GM18867 (cell line): ENCODE results near the gene RASGRP4.
"Not testable (repeated sequence)": the region's sequence is repeated elsewhere in the genome, so short reads cannot be mapped to it uniquely, and the experiment has no call there.

Source experiments
- ATAC-seq: cut with Tn5 transposase; IDR thresholded peaks from one replicate; pipeline ENCODE4 v1.9.1; 2021; ENCODE audit warnings: mild to moderate bottlenecking, moderate library complexity; ENCODE audit not compliant: unreplicated experiment

Gene RASGRP4, protein sequence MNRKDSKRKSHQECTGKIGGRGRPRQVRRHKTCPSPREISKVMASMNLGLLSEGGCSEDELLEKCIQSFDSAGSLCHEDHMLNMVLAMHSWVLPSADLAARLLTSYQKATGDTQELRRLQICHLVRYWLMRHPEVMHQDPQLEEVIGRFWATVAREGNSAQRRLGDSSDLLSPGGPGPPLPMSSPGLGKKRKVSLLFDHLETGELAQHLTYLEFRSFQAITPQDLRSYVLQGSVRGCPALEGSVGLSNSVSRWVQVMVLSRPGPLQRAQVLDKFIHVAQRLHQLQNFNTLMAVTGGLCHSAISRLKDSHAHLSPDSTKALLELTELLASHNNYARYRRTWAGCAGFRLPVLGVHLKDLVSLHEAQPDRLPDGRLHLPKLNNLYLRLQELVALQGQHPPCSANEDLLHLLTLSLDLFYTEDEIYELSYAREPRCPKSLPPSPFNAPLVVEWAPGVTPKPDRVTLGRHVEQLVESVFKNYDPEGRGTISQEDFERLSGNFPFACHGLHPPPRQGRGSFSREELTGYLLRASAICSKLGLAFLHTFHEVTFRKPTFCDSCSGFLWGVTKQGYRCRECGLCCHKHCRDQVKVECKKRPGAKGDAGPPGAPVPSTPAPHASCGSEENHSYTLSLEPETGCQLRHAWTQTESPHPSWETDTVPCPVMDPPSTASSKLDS

DNA sequence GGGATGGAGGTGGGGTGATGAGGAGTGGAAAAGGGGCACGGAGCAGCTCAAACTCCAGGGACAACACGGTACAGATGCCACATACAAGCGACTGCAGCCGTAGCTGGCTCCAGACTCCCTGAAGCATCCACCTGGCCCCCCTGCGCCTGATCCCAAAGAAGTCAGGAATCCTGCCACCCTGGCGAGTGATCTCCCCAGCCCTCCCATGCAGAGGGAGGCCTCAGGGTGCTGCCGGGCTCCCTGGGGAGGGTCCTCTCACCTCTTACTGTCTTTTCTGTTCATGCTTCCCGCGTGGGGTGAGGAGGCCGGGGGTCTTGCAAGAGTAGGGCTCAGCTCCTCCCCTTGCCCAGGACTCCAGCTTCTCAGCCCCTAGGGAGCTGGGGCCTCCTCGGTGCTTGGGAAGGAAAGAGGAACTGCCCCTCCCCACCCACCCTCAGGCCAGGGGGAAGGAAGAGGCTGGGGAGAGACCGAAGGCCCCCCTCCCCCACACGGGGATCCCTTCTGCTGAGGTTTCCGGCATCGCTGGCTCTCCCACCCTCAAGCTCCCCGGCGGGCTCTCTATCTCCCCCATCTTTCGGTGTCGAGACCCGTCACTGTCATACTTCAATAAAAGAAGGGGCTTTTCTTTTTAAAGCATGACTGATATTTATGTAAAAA, at the start of gene RASGRP4:
RASGRP4 (minus strand) TSS at position 410 of the 657 bp plus-strand sequence; CDS start at position 282, 128 bp downstream.
- no peak for ATAC-seq

DNA sequence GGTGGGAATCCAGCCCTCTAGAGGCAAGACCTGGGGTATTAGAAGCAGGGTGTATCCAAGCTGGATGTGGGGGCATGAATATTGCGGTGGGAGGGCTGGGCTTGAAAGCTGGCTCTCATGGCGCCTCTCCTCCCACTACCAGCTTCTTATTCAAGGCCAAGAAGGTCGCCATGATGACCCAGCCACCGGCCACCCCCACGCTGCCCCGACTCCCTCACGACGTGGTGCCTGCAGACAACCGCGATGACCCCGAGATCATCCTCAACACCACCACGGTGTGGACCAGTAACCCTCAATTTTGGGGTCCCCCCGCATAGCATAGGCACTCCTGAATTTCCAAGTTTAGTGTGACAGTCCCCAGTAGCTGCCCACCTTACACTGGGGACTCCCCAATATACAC, 49.2 kb upstream of the RASGRP4 start:
- ATAC-seq = no peak

DNA sequence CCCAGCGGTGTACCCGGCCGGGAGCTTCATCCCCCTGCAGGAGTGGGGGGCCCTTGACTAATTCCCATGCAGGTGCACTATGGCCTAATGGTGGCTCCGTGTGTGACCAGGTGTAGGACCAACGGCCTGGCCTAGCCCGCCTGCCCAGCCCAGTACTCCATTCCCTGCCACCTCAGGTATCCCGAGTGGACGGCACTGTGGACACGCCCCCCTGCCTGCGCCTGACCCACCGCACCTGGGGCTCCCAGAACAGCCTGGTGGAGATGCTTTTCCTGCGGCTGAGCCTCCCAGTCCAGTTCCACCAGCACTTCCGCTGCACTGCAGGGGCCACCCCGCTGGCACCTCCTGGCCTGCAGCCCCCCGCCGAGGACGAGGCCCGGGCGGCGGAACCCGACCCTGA, 47.2 kb upstream of the RASGRP4 start:
- ATAC-seq = no peak

DNA sequence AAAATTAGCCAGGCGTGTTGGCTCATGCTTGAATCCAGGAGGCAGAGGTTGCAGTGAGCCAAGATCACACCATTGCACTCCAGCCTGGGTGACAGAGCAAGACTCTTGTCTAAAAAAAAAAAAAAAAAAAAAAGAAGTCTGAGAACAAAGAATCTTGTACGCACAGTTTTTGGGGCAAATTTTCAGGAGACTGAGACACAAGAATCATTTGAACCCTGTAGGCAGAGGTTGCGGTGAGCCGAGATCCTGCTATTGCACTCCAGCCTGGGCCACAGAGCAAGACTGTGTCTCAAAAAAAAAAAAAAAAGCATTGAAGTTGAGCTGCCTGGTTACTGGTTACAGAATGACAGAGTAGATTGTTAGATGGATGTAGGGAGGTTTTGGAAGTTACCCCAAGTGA, 46.7 kb upstream of the RASGRP4 start:
- not testable (repeated sequence) for ATAC-seq

DNA sequence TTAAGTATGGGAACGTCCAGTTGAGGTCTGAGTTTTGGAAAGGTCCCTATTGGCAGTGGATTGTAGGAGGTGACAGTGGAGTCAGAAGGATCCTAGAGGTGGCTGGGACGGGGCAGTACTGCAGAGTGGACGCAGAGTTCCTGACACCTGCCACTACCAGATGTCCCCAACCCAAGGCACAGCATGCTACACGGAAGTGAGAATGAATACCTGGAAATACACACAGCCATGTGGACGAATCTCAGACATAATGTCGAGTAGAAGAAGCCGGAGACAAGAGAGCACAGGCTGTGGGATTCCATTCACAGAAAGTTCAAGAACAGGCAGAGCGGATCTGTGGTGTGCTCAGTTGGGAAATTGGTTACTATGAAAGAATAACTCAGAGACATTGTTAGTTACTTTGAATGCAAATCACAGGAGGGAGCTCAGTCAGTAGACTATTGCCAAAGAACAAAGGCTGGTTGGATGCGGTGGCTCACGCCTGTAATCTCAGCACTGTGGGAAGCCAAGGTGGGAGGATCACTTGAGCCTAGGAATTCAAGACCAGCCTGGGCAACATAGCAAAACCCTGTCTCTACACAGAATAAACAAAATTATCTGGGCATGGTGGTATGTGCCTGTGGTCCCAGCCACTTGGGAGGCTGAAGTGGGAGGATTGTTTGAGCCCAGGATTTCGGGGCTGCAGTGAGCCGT, 44.9 kb upstream of the RASGRP4 start:
- no peak for ATAC-seq

DNA sequence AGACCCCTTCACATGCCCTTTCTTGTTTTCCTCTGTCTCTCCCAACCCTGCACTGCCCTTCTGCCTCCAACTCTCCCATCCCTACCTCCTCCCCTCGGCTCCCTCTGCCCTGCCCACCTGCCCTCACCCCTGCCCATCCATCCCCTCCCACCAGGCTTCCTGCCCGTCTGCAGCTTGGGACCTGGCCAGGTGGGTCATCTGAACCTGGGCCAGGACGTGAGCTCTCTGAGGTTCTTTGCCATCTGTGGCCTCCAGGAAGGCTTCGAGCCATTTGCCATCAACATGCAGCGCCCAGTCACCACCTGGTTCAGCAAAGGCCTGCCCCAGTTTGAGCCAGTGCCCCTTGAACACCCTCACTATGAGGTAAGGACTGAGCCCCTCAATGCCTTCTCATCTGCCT, 43.1 kb upstream of the RASGRP4 start:
- no peak for ATAC-seq

DNA sequence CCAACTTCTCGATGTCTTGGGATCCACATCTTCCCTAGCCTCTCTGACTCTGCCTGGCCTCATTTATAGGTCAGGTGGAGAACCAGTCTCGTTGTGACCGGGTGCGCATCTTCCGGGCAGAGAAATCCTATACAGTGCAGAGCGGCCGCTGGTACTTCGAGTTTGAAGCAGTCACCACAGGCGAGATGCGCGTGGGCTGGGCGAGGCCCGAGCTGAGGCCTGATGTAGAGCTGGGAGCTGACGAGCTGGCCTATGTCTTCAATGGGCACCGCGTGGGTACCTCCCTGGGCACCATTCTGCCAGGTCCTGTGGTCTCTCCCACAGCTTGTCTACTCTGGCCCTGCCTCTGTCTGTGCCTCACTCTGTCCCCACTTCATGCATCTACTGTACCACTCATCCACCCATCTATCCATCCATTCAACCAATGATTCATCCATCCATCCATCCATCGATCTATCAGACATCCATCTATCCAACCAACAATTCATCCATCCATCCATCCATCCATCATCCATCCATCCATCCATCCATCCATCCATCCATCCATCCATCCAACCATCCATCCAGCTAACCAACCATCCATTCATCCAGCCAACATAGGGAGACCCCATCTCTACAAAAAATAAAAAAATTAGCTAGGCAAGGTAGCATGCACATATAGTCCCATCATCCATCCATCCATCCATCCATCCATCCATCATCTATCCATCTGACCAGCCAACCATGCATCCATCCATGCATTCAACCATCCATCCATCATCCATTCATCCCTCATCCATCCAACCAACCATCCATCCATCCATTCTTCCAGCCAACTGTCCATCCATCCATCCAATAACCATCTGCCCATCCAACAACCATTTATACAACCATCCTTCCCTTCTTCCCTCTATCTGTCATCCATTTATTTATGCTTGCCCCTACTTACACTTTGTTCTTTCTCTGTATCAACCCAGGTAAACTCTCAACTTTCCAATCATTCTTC, 41.8 kb upstream of the RASGRP4 start:
- ATAC-seq = no peak

DNA sequence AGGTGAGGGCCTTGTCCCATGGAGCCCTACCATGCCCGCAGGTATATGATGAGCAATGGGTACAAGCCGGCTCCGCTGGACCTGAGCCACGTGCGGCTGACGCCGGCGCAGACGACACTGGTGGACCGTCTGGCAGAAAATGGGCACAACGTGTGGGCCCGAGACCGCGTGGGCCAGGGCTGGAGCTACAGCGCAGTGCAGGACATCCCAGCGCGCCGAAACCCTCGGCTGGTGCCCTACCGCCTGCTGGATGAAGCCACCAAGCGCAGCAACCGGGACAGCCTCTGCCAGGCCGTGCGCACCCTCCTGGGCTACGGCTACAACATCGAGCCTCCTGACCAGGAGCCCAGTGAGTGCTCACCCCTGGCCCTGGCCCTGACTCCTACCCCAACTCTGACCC, 40.0 kb upstream of the RASGRP4 start:
- ATAC-seq = no peak

DNA sequence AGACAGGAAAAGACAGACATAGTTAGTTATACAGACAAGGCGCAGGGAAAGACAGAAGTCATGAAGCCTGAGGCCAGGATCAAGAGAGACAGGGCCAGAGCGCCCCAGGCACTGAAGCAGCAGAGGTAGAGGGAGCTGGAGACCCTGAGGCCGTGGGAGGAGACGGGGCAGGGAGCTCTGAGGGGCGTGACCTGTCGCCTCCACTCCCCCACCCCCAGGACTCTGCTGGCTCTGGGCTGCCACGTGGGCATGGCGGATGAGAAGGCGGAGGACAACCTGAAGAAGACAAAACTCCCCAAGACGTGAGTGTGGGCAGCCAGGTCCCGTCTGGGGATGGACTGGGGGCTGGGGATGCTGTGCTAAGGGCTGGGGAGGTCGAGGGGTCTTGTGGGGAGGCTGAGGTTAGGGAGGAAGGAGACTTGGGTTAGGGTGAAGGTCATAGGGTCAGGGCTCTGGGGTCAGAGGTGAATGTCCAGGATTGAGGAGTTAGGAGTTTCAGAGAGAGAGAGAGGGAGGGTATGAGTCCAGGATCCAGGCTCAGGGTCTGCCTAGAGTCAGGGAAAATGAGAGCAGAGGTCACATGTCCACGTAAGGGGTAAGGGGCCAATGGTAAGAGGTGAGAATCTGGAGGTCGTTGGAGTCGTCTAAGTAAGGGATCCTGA, 38.5 kb upstream of the RASGRP4 start:
- no peak for ATAC-seq

DNA sequence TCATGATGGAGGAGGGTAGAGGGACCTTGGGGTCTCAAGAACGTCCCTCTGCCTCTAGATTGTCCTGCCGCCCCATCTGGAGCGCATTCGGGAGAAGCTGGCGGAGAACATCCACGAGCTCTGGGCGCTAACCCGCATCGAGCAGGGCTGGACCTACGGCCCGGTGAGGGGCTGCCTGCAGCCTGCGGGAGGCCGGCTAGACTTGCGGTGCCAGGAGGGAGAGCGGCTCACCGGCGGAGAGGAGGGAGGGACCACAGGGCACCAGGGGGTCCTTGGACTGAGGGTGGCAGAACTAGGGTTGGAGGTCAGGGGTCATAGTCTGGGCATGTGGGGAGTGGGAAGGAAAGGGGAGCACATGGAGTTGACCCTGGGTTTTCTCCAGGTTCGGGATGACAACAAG, 37.3 kb upstream of the RASGRP4 start:
- no peak for ATAC-seq

DNA sequence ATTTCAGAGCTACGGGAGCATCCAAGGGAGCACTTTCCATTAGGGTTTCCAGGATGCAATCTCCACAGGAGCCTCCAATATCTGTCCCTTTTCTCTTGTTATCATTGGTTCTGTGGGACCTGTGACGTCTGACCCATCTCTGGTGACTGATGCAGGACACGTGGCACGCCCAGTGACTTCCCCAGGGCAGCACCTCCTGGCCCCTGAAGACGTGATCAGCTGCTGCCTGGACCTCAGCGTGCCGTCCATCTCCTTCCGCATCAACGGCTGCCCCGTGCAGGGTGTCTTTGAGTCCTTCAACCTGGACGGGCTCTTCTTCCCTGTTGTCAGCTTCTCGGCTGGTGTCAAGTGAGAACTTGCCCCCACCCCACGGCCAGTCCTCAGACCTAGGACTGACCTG, 33.0 kb upstream of the RASGRP4 start:
- ATAC-seq = no peak

DNA sequence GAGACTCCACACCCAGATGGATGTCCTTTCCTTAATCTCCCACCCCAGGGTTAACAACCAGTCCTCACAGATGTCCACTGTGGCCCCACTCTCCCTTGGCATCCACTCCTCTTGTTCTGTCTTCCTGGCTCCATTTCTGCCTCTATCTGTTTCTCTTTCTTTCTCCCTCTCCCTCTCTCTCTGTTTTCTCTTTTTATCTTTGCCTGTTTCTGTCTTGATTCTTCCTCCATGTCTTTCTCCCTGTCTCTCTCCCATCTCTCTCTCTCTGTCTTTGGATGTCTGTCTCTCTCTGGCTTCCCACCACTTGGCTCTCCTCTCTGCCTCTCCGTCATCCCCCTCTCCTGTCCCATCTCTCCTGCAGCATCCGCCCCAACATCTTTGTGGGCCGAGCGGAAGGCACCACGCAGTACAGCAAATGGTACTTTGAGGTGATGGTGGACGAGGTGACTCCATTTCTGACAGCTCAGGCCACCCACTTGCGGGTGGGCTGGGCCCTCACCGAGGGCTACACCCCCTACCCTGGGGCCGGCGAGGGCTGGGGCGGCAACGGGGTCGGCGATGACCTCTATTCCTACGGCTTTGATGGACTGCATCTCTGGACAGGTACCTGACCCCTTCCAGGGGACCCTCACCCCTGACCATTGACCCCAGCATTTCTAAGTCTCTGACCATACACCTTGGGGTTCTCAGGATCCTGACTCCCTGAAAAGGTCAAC, 31.8 kb upstream of the RASGRP4 start:
- no peak for ATAC-seq

DNA sequence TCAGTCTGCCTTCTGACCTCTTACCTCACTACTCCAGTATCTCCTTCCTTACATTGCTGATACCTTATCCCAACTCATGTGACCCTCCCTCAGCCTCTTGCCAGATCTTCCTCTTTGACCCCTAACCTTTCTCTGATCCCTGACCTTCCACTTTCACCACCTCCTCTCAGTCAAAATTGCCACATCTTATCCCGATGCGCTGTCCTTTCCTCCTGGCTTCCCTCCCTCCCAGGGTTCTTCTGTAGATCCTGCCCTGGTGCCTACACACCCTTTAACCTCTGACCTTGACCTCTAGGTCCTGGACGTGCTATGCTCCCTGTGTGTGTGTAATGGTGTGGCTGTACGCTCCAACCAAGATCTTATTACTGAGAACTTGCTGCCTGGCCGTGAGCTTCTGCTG, 31.2 kb upstream of the RASGRP4 start:
- ATAC-seq = no peak

DNA sequence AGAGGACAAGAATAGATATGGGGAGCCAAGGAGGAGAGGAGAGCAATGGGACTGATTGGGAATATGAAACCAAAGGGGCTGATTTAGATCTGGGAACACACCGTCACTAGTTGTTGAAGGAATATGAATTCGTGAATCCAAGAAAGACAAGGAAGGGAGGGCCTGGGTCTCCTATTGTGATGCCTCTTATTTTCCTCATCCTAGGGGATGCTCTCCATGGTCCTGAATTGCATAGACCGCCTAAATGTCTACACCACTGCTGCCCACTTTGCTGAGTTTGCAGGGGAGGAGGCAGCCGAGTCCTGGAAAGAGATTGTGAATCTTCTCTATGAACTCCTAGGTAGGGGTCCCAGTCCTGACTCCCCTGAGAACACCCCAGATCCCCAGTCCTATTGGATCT, 29.0 kb upstream of the RASGRP4 start:
- no peak for ATAC-seq

DNA sequence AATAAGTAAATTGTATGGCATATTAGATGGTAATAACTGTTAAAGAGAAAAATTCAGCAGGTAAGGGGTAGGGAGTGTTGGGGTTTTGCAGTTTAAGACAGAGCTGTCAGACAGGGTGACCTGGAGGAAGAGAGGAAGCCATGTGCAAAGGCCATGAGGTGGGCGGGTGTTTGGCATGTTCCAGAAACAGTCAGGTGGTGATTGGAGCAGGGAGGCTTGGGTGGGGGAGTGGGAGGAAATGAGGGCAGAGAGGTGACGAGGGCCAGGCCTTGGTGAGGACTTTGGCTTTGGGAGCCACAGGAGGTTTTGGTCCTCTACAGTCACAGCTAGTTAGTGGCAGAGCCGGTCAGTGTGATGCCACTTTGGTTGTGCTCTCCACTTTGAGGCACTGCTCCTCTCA, 27.6 kb upstream of the RASGRP4 start:
- no peak for ATAC-seq

DNA sequence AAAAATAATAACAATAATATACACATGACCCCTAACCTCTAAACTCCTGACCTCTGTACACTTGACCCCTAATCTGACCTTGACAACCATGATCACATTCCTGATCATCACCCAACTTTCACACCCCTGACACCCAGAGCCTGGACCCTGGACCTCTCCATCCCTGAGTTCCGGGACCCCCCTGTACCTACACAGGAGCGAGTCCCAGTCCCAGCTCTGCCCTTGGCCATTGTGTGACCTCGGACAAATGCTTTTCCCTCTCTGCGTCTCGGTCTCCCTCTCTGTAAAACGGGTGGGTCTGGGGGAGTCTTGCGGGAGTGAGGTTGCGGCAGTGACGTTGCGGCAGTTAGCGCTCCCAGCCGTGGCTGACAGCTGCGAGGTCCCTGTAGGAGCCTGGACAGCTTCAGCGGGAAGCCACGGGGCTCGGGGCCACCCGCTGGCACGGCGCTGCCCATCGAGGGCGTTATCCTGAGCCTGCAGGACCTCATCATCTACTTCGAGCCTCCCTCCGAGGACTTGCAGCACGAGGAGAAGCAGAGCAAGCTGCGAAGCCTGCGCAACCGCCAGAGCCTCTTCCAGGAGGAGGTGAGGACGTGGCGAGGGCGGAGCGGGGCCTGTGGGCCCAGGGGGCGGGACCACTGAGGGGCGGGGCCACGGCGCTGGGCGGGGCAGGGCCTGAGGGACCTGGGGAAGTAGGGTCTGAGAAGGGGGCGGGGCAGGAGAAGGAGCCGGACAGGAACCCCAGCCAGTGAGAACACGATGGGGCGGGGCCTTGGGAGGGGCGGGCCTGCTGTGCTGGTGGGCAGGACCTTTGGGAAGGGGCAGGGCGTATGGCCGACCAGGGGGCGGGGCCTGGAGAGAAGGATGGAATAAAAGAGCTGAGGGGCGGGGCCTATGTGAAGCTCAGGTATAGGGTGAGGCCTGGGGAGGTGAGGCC, 26.7 kb upstream of the RASGRP4 start:
- ATAC-seq = no peak

DNA sequence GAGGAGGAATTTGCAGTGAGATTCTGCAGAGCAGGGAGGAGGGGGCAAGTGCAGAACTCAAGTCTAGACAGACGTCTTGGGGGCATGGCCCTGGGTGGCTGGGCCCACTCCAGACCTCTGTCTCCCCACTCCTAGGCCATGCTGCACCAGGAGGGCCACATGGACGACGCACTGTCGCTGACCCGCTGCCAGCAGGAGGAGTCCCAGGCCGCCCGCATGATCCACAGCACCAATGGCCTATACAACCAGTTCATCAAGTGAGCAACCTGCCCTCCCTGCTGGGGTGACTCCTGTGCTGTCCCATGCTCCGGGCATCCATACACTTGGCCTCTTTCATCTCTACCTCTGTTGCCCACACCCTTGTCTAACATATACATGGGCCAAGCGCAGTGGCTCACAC, 25.6 kb upstream of the RASGRP4 start:
- ATAC-seq = no peak

DNA sequence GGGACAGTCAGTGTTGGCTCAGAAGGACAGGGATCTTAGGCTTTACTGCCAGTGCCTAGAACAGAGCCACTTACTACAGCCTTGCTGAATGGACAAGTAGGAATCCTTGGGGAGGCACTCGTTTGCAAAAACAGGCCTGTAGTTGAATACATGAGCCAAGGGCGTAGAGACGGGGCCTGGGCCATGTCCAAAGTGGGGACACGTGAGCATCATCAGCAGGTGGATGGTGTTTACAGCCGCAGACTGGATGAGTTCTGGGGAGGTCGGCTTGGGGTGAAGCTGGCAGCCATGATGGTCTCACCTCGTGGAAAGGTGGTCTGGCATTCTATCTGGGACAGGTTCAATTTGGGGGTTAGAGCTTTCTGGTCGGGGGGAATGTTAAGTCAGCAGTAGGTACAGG, 25.0 kb upstream of the RASGRP4 start:
- ATAC-seq = no peak
